NCI-H748 (cell line): ENCODE data around the gene HOMER1.
"Not testable (repeated sequence)": the region's sequence is repeated elsewhere in the genome, so short reads cannot be mapped to it uniquely, and the experiment has no call there.

Experiments used
- DNase-seq: peaks from one replicate; lab custom pipeline; 2025; ENCODE audit not compliant: unreplicated experiment; lab: John Stamatoyannopoulos, UW

Gene HOMER1

DNA sequence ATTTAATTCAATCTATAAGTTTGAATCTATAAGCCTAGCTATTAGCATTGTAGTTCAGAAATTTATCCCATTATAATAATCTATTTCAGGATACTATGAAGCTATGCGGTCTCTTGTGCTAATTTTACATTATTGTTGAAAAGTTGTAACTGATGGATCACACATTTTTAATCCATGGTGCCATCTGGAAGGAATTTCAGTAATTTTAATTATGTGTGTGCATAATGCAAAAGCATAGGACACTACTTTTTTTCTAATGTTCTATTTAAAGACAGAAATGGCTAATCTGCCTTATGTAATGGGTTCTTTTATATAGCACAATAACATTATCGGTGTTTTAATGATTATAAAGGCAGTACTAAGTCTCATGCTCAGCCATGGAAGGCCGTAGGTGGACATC lies 90.6 kb downstream of the HOMER1 start:
- no peak for DNase-seq

- no peak for DNase-seq
These were observed 93.7 kb downstream of the HOMER1 start for GRCh38 chr5:79420248-79420647.

GRCh38 chr5:79418276-79418675 lies 95.7 kb downstream of the HOMER1 start:
- DNase-seq, result no peak

DNA sequence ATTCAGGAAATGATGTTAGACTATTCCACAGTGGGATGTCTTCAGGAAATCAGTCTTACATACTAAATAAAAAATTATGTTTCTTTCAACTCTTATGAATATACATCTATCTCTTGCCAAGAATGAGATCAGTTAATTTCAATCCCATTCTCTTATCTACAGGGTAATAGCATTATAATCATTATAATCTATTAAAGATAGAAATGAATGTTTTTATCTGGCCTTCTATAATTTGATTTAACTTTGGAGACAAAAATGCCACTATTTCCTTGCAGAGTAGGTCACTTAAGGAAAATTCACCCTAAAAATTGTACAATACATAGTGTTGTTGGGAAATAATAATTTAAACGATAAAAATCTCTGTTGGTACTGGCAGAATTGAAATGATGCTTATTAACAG lies 96.4 kb downstream of the HOMER1 start:
- DNase-seq, result no peak

GRCh38 chr5:79416499-79416898 lies 97.4 kb downstream of the HOMER1 start:
- no peak for DNase-seq

GRCh38 chr5:79413112-79413511 lies 100.8 kb downstream of the HOMER1 start:
- no peak for DNase-seq

DNA sequence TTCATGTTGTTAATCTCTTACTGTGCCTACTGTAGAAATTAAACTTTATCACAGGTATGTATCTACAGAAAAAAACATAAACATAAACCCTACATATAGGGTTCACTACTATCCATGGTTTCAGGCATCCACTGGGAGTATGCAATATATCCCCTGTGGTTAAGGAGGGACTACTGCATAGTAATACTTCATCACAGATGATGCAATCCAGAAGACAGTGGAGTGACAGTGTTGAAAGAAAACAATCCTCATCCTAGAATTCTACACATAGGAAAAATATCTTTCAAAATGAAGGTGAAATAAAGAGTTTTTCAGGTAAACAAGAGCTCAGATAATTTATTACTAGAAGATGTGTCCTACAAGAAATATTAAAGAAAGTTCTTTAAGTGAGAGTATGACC lies 105.9 kb downstream of the HOMER1 start:
- no peak for DNase-seq

DNA sequence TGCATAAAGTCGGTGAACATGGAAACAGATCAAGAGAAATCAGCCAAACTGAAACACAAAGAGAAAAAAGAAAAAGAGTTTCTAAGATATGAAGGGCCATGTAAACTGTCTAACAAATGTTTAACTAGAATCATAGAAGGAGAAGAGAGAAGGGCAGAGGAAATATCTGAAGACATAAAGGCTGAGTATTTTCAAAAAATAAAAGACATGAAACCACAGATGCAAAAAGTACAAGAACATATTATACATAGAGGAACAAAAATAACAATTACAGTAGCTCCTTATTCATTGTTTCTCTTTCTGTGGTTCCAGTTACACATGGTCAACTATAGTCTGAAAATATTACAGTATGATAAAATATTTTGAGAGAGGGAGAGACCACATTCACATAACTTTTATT lies 106.3 kb downstream of the HOMER1 start:
- no peak for DNase-seq

DNA sequence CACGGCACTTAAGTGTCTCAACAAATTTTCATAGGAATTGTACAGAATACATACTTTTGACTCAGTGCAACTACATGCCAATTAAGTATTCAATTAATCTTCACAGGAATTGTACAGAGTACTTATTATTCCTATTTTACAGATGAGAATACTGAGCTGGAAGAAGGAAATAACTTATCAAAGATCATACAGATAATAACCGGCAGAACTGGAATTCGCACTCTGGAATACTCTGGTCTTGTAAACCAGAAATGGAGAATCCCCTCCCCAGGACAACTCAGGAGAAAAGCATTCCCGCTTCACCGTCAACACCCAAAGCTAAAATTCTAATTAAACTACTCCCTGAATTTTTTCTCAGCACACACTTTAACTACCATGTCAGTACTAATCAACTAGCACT lies 112.7 kb downstream of the HOMER1 start:
- no peak for DNase-seq

DNA sequence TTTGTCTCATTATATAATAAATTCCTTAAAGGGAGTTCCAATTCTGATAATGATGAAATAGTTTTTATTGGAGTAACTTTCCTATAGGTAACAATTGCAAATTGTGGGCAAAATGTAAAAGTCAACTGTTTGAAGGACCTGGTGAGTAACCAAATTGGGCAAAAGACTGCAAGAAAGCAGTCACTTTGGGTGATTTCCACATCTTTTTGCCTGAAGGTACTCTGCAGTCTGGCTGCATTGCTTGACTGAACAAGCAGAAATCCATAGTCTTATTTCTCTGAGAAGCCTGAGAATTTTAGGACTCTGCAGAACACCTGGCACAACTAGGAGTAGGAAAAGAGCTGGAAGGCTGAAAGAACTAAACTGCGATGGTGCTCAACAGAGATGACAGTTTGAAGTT lies 114.9 kb downstream of the HOMER1 start:
- DNase-seq, result no peak

- DNase-seq, result no peak
These were observed 116.9 kb downstream of the HOMER1 start for GRCh38 chr5:79397080-79397479.

DNA sequence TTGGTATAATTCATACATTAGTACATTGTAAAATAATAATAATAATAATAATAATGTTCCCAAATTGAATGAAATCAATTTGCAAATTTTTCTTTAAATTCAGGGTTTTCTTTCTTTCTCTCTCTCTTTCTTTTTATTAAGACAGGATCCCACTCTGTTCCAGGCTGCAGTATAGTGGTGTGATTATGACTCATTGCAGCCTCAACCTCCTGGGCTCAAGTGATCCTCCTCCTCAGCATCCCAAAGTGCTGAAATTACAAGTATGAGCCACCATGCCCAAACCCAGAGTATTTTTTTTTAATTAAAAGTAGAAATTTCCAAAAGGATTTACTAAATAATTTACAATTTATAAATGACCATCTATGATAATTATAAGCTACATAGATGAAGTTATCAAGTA lies 117.7 kb downstream of the HOMER1 start:
- no peak for DNase-seq

GRCh38 chr5:79395296-79395695 lies 118.6 kb downstream of the HOMER1 start:
- DNase-seq, result peak; percentile 11

- DNase-seq, result no peak
These were observed 121.2 kb downstream of the HOMER1 start for GRCh38 chr5:79392776-79393175.

GRCh38 chr5:79386679-79387078 lies 127.3 kb downstream of the HOMER1 start:
- no peak for DNase-seq

DNA sequence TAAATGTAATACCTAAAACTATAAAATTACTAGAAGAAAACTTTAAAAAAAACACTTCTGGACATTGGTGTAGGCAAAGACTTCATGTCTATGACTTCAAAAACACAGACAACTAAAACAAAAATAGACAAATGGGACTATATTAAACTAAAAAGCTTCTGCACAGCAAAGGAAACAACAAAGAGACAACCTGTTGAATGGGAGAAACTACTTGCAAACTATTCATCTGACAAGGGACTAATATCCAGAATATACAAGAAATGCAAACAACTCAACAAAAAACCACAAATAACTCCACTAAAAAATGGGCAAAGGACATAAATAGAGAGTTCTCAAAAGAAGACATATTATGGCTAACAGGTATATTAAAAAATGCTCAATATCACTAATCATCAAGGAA lies 128.8 kb downstream of the HOMER1 start:
- DNase-seq, result not testable (repeated sequence)

GRCh38 chr5:79378510-79379186 lies 135.3 kb downstream of the HOMER1 start:
- no peak for DNase-seq

- no peak for DNase-seq
These were observed 156.5 kb downstream of the HOMER1 start for GRCh38 chr5:79357398-79357797.

DNA sequence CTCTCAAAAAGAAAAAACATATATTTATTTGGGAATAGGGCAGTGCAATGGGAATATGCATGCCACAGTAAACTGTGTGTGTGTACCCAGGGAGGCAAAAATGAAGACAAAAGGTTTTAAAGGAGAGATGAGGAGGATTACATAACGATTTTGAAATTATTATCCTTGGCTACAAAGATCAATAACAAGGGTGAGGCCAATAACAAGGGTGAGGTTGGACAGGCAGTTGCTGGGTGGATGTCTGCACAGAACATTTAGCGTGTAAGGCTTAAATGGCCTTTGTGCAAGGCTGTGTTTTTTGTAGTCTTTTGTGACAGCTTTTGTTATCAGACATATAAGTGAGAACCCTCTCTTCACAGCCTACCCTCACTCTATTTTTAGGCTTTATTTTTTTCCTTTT lies 164.1 kb downstream of the HOMER1 start:
- no peak for DNase-seq

GRCh38 chr5:79349047-79349446 lies 164.9 kb downstream of the HOMER1 start:
- DNase-seq, result no peak

DNA sequence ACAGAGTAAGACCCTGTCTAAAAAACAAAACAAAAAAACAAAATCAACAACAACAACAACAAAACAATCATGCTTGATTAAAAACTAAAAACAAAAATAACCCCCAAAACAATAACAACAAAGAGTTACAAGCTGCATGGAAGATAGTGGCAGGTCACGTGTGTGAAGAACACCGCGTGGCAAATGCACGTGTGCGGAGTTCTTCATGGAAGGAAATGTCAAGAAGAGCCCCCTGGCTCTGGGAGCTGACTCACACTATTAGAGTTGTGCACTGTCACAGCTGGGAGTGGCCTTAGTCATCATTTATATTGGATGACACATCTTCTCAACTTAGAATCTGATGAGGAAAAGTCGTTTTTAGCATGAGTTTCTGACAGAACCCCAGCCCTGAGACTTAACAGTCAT lies 167.5 kb downstream of the HOMER1 start:
- DNase-seq, result no peak

DNA sequence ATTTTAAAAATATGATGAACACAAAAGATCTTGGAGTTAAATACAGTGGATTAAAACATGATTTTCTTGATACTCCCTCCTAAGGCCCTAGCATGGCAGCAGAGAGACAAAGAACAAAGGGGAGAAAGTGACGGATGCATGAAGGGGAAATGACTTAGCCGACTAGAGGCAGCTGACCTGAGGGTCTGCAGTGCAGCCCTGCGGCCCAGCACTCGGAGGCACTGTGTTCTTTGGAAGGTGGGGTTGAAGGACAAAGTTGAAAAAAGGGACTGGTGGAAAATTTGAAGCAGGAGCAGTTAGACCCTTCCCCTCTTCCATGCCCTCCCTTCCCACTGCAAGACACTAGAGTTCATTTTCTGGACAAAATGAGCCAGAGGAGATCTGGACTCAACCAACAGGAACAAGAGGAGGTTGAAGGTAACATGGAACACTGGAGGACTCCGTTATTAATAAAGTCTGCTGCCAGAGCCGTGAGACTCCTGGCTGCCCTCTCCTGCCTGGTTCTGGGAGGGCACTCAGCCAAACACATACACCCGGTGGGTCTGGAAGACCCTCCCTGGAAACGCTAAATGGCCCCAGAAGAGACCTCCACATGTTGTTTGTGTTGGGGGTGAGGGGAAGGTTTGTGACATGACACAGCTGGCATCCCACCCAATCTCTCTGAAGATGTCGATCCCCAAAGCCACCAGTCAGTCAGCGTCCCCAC lies 179.9 kb downstream of the HOMER1 start:
- DNase-seq, result no peak

DNA sequence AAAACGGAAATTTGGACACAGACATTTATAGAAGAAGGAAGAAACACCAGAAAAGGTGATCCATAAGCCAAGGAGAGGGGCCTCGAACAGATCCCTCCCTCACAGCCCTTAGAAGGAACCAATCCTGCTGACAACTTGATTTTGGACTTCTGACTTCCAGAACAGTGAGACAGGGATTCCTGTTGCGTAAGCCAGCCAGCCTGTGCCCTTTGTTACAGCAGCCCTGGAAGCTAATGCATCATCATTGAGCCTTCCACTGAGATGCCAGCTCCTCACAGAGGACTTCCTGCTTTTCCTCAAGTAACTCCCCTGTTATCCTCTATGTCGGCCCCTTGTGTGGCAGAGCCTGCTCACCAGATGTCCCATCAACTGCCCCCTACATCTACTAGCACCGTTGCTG lies 183.9 kb downstream of the HOMER1 start:
- DNase-seq, result no peak
